ENCODE data around the gene GORASP1.

The GORASP1 gene

GRCh38 chr3:39056151-39056550 is 51.3 kb downstream of the GORASP1 start:
- no peak for TF ChIP-seq CTCF (IDR thresholded peaks at IDR 0.05; ENCODE audit: extremely low read depth, insufficient read depth, missing control alignments)
- no peak for DNase-seq (ENCODE audit: low spot score)
- in situ Hi-C loops (cut with MboI; ENCODE audit: low pct_unique_long_range_greater_than_20kb, low sequenced_read_pairs, unreplicated experiment): no loop called here

GRCh38 chr3:39053696-39054095 is 53.7 kb downstream of the GORASP1 start:
- no peak for DNase-seq (ENCODE audit: low spot score)
- TF ChIP-seq CTCF (IDR thresholded peaks at IDR 0.05; ENCODE audit: extremely low read depth, insufficient read depth, missing control alignments): no peak
- in situ Hi-C loops (cut with MboI; ENCODE audit: low pct_unique_long_range_greater_than_20kb, low sequenced_read_pairs, unreplicated experiment): no loop called here

DNA sequence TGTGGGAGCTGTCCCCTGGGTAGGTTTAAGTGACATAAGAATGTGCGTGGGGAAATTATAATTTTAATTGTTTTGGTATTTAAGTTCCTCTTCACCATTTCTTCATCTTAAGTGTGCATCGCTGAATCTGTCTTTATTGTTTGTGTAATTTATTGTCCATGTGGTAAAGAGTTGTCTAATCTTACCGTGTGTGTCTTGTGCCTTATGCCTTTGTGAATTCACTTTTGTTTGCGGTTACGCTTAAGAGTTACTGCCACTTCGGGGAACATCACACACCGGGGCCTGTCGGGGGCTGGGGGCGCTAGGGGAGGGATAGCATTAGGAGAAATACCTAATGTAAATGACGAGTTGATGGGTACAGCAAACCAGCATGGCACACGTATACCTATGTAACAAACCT is 54.8 kb downstream of the GORASP1 start:
- DNase-seq (ENCODE audit: low spot score): peak; percentile 32
- in situ Hi-C loops (cut with MboI; ENCODE audit: low pct_unique_long_range_greater_than_20kb, low sequenced_read_pairs, unreplicated experiment): no loop called here
- no peak for TF ChIP-seq CTCF (IDR thresholded peaks at IDR 0.05; ENCODE audit: extremely low read depth, insufficient read depth, missing control alignments)

GRCh38 chr3:39051649-39052561 is 55.5 kb downstream of the GORASP1 start, which contains the start of the genes SCN11A and WDR48:
TSS of gene SCN11A (minus strand) at chr3:39051944. CDS start at chr3:38950362, 101,582 bp downstream.
TSS of gene WDR48 (plus strand) at chr3:39052016. CDS start at chr3:39052026, 10 bp downstream.
- no peak for TF ChIP-seq CTCF (IDR thresholded peaks at IDR 0.05; ENCODE audit: extremely low read depth, insufficient read depth, missing control alignments)
- DNase-seq (ENCODE audit: low spot score): peak; percentile 95
- in situ Hi-C loops (cut with MboI; ENCODE audit: low pct_unique_long_range_greater_than_20kb, low sequenced_read_pairs, unreplicated experiment): no loop called here

GRCh38 chr3:39050029-39050428 is 57.4 kb downstream of the GORASP1 start:
- TF ChIP-seq CTCF (IDR thresholded peaks at IDR 0.05; ENCODE audit: extremely low read depth, insufficient read depth, missing control alignments): no peak
- no peak for DNase-seq (ENCODE audit: low spot score)
- in situ Hi-C loops (cut with MboI; ENCODE audit: low pct_unique_long_range_greater_than_20kb, low sequenced_read_pairs, unreplicated experiment): no loop called here
